Body of pancreas (tissue), 4 donors: ENCODE results near the gene ZP4.
"Not testable (repeated sequence)": the region's sequence is repeated elsewhere in the genome, so short reads cannot be mapped to it uniquely, and the experiment has no call there.

Experiments used
- POLR2A ChIP-seq, 3 donors: fragments of 450-650 bp; IDR thresholded peaks; one replicate each; pipeline ENCODE4 v1.6.1; 2016; ENCODE audit warnings: antibody characterized with exemption in 3 of 3, mild to moderate bottlenecking in 2 of 3
- TF ChIP-seq, protein P1 (sequence below), 7 experiments: fragments of 450-650 bp in 4 of 7; fragments of 200-600 bp in 3 of 7; sonication (generic) in 3 of 7; IDR thresholded peaks; one replicate each; pipeline ENCODE4 v1.5.1; 2016 to 2019; ENCODE audit warnings: antibody characterized with exemption in 7 of 7

DNA sequence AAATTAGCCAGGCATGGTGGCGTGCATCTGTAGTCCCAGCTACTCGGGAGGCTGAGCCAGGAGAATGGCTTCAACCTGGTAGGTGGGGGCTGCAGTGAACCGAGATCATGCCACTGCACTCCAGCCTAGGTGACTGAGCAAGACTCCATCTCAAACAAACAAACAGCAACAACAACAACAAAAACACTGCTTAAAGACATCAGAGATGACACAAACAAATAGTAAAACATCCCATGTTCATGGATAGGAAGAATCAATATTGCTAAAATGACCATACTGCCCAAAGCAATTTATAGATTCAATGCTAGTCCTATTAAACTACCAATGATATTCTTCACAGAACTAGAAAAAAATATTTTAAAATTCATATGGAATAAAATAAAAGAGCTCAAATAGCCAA, 47.2 kb downstream of the ZP4 start:
- TF ChIP-seq, protein P1, sequence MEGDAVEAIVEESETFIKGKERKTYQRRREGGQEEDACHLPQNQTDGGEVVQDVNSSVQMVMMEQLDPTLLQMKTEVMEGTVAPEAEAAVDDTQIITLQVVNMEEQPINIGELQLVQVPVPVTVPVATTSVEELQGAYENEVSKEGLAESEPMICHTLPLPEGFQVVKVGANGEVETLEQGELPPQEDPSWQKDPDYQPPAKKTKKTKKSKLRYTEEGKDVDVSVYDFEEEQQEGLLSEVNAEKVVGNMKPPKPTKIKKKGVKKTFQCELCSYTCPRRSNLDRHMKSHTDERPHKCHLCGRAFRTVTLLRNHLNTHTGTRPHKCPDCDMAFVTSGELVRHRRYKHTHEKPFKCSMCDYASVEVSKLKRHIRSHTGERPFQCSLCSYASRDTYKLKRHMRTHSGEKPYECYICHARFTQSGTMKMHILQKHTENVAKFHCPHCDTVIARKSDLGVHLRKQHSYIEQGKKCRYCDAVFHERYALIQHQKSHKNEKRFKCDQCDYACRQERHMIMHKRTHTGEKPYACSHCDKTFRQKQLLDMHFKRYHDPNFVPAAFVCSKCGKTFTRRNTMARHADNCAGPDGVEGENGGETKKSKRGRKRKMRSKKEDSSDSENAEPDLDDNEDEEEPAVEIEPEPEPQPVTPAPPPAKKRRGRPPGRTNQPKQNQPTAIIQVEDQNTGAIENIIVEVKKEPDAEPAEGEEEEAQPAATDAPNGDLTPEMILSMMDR (IDR thresholded peaks at IDR 0.05), result not testable (repeated sequence)
- TF ChIP-seq POLR2A (IDR thresholded peaks at IDR 0.05), result not testable (repeated sequence)
